H9 (cell line): ENCODE data around the gene COL9A2. TPM values are rescaled to one million over a fixed set of nuclear protein-coding genes. Genes with fewer than 3 reads are reported as not detected.

ENCODE experiments used
- DNase-seq: peaks from one replicate; pipeline ENCODE4 v3.0.0-alpha.2; 2017
- H2AFZ ChIP-seq: one replicate; pipeline ENCODE4 v1.6.1; 2013; ENCODE audit warnings: mild to moderate bottlenecking, low read length, control low read depth, moderate library complexity
- H2AK5ac ChIP-seq: 2 replicates; pipeline ENCODE4 v1.6.1; 2013; ENCODE audit warnings: low read length, control low read depth, mixed read lengths; ENCODE audit not compliant: insufficient read length
- H2BK120ac ChIP-seq: one replicate; pipeline ENCODE4 v1.6.1; 2013; ENCODE audit warnings: low read depth, mild to moderate bottlenecking, low read length, control low read depth, inconsistent platforms; ENCODE audit not compliant: poor library complexity, severe bottlenecking
- H2BK12ac ChIP-seq: 2 replicates; pipeline ENCODE4 v1.6.1; 2013; ENCODE audit warnings: low read length, control low read depth, mixed read lengths, low read depth; ENCODE audit not compliant: insufficient read length
- H2BK15ac ChIP-seq: 2 replicates; pipeline ENCODE4 v1.6.1; 2013; ENCODE audit warnings: low read depth, low read length, control low read depth
- H2BK20ac ChIP-seq: one replicate; pipeline ENCODE4 v1.6.1; 2013; ENCODE audit warnings: low read depth, mild to moderate bottlenecking, low read length, control low read depth, inconsistent platforms; ENCODE audit not compliant: poor library complexity, severe bottlenecking
- H2BK5ac ChIP-seq: 2 replicates; pipeline ENCODE4 v1.6.1; 2013; ENCODE audit warnings: low read length, control low read depth, mixed read lengths; ENCODE audit not compliant: insufficient read length
- H3K14ac ChIP-seq: 2 replicates; pipeline ENCODE4 v1.6.1; 2013; ENCODE audit warnings: low read length, control low read depth; ENCODE audit not compliant: insufficient read depth
- H3K18ac ChIP-seq: 2 replicates; pipeline ENCODE4 v1.6.1; 2013; ENCODE audit warnings: low read depth, mild to moderate bottlenecking, mixed read lengths, low read length, control low read depth; ENCODE audit not compliant: insufficient read length
- H3K23ac ChIP-seq: 2 replicates; pipeline ENCODE4 v1.6.1; 2013; ENCODE audit warnings: low read length, control low read depth, mixed read lengths, low read depth; ENCODE audit not compliant: insufficient read length
- H3K23me2 ChIP-seq: 2 replicates; pipeline ENCODE4 v1.6.1; 2013; ENCODE audit warnings: low read depth, mild to moderate bottlenecking, mixed read lengths, low read length, control low read depth; ENCODE audit not compliant: insufficient read length, poor library complexity, severe bottlenecking
- H3K27ac ChIP-seq: 2 replicates; pipeline ENCODE4 v1.5.1; 2013; ENCODE audit warnings: low read length, control low read depth, mixed read lengths, low read depth; ENCODE audit not compliant: insufficient read length
- H3K27me3 ChIP-seq: 2 replicates; pipeline ENCODE4 v1.6.1; 2013; ENCODE audit warnings: low read length, control low read depth, inconsistent platforms; ENCODE audit not compliant: insufficient read depth
- H3K4ac ChIP-seq: 2 replicates; pipeline ENCODE4 v1.6.1; 2013; ENCODE audit warnings: low read depth, mild to moderate bottlenecking, control low read depth, inconsistent platforms, low read length, moderate library complexity
- H3K4me1 ChIP-seq: 2 replicates; pipeline ENCODE4 v1.6.1; 2013; ENCODE audit warnings: low read length, control low read depth, inconsistent platforms; ENCODE audit not compliant: insufficient read depth
- H3K4me2 ChIP-seq: 2 replicates; pipeline ENCODE4 v1.6.1; 2013; ENCODE audit warnings: low read length, control low read depth, mixed read lengths; ENCODE audit not compliant: insufficient read length, insufficient read depth
- H3K56ac ChIP-seq: 2 replicates; pipeline ENCODE4 v1.6.1; 2013; ENCODE audit warnings: low read depth, mild to moderate bottlenecking, mixed read lengths, low read length, control low read depth; ENCODE audit not compliant: insufficient read length
- H3K79me1 ChIP-seq: 2 replicates; pipeline ENCODE4 v1.6.1; 2013; ENCODE audit warnings: low read depth, mild to moderate bottlenecking, moderate library complexity, low read length, control low read depth, inconsistent platforms; ENCODE audit not compliant: insufficient read depth, poor library complexity, severe bottlenecking
- H3K79me2 ChIP-seq: 2 replicates; pipeline ENCODE4 v1.6.1; 2013; ENCODE audit warnings: low read length, control low read depth, inconsistent platforms; ENCODE audit not compliant: insufficient read depth
- H3K9ac ChIP-seq: 2 replicates; pipeline ENCODE4 v1.6.1; 2013; ENCODE audit warnings: low read length, control low read depth, mixed read lengths; ENCODE audit not compliant: insufficient read length; ENCODE audit errors: extremely low read depth
- H3K9me3 ChIP-seq: one replicate; pipeline ENCODE4 v1.6.1; 2013; ENCODE audit warnings: low read depth, low read length, inconsistent platforms; ENCODE audit not compliant: control insufficient read depth
- H3T11ph ChIP-seq: one replicate; pipeline ENCODE4 v1.6.1; 2013; ENCODE audit warnings: mild to moderate bottlenecking, low read length, control low read depth, inconsistent platforms
- H4K20me1 ChIP-seq: one replicate; pipeline ENCODE4 v1.6.1; 2013; ENCODE audit not compliant: control insufficient read depth, insufficient read length, insufficient read depth
- H4K5ac ChIP-seq: 2 replicates; pipeline ENCODE4 v1.6.1; 2013; ENCODE audit warnings: low read depth, mild to moderate bottlenecking, mixed read lengths, low read length, control low read depth; ENCODE audit not compliant: insufficient read length
- H4K8ac ChIP-seq: replicated peaks from 2 replicates; pipeline ENCODE4 v1.6.1; 2013; ENCODE audit warnings: low read length, control low read depth, mixed read lengths, low read depth; ENCODE audit not compliant: insufficient read length
- H4K91ac ChIP-seq: 2 replicates; pipeline ENCODE4 v1.6.1; 2013; ENCODE audit warnings: low read depth, mild to moderate bottlenecking, moderate library complexity, mixed read lengths, low read length, control low read depth; ENCODE audit not compliant: insufficient read length
- H3K27ac Mint-ChIP-seq, 3 experiments: 2 replicates in 2 of 3; 3 replicates in 1 of 3; pipeline ENCODE4 v1.8.0; 2020 to 2021; ENCODE audit warnings: mixed read lengths in 3 of 3, mild to moderate bottlenecking in 1 of 3, moderate library complexity in 1 of 3
- H3K27me3 Mint-ChIP-seq: 2 replicates; pipeline ENCODE4 v1.8.0; 2021; ENCODE audit warnings: low read depth, mild to moderate bottlenecking, moderate library complexity, mixed read lengths
- H3K36me3 Mint-ChIP-seq, 3 experiments: 2 replicates in 2 of 3; 3 replicates in 1 of 3; pipeline ENCODE4 v1.8.0; 2020 to 2021; ENCODE audit warnings: low read depth in 3 of 3, mixed read lengths in 3 of 3; ENCODE audit not compliant: insufficient read depth in 1 of 3
- H3K4me1 Mint-ChIP-seq, 2 experiments: 2 replicates each; pipeline ENCODE4 v1.8.0; 2020; ENCODE audit warnings: mixed read lengths in 2 of 2
- H3K4me3 Mint-ChIP-seq, 2 experiments: 2 replicates in 1 of 2; 3 replicates in 1 of 2; pipeline ENCODE4 v1.8.0; 2020 to 2021; ENCODE audit warnings: mild to moderate bottlenecking in 2 of 2, mixed read lengths in 2 of 2, moderate library complexity in 1 of 2
- H3K9me3 Mint-ChIP-seq, 2 experiments: 2 replicates in 1 of 2; 3 replicates in 1 of 2; pipeline ENCODE4 v1.8.0; 2020; ENCODE audit warnings: mild to moderate bottlenecking in 2 of 2, mixed read lengths in 2 of 2, moderate library complexity in 1 of 2
- WGBS: extraction: QIAGEN DNeasy Blood & Tissue Kit; methylation state at CpG from one replicate; pipeline ENCODE4 v1.1.7; 2013; ENCODE audit warnings: missing lambda C conversion rate, low lambda C conversion rate, mixed read lengths; ENCODE audit not compliant: insufficient read length; ENCODE audit errors: extremely low coverage; 5-methylcytosine and 5-hydroxymethylcytosine counted together
- total RNA-seq: library from RNA; stranded (reverse); gene quantifications from 2 replicates; pipeline ENCODE4 v1.2.1, GENCODE V29; 2021
- TF ChIP-seq, protein P1 (sequence below): fragments of 200-600 bp; sonication (generic); conservative IDR thresholded peaks from 3 replicates; pipeline ENCODE4 v1.8.0; 2021; ENCODE audit warnings: antibody characterized with exemption, mild to moderate bottlenecking

Gene COL9A2
- total RNA-seq, 1 experiment from 2014 or later, result 4.5 TPM

DNA sequence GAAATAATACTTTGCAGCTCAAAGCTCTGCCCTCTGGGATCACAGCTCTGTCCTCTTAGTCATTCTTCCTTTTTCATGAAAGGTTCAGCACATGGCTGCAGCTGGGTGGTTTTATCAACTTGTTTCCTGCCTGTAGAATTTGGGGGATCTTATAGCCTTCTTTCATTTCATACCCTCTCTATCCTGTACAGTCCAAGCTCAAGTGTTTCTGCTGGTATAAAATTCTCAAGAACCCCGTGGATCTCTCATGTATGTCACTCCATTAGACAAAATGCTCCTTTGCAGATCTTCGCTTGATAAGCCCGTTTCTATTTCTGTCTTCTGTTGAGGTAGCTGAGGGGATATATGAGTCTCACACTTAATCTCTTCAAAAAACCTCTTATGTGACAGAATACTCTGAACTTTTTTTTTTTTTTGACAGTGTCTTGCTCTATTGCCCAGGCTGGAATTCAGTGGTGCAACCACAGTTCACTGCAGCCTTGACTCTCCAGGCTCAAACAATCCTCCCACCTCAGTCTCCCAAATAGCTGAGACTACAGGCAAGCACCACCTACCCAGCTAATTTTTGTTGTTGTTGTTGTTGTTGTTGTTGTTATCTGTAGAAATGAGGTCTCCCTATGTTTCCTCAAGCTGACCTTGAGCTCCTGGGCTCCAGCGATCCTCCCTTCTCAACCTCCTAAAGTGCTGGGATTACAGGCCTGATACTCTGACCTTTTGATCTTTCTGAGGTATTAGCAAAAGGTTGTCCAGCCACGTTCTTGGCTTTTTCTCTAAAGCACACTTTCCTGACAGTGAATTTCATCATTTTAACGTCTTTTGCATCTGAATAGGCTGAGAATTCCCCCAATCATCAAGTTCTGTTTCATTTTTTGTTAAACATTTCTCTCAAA is 24.6 kb upstream of the COL9A2 start:
- Histone ChIP-seq H3K14ac (no peak overlapping the region), H3K23ac (no peak overlapping the region), H3K27ac (no peak overlapping the region), H4K91ac (no peak overlapping the region), H2BK120ac (no peak overlapping the region), H3K9me3 (no peaks in the 10 kb centered on the region), H3K79me1 (no peaks in the 10 kb centered on the region), H3K18ac (no peak overlapping the region), H3K27me3 (no peaks in the 10 kb centered on the region; the same call in 1 of the 2 replicates), H4K20me1 (no peaks in the 10 kb centered on the region), H4K8ac (no peak overlapping the region), H2BK20ac (no peak overlapping the region), H3K23me2 (peaks cover 6% of the 10 kb centered on the region), H3K4ac (no peak overlapping the region), H2AFZ (no peak overlapping the region), H2BK5ac (no peak overlapping the region), H2BK12ac (no peak overlapping the region), H2AK5ac (no peak overlapping the region), H3K4me1 (no peaks in the 10 kb centered on the region), H3K9ac (no peak overlapping the region), H3K4me2 (no peak overlapping the region), H4K5ac (no peak overlapping the region), H3K79me2 (no peaks in the 10 kb centered on the region), H2BK15ac (no peak overlapping the region), H3K56ac (no peak overlapping the region), H3T11ph (no peak overlapping the region)
- TF ChIP-seq, protein P1, sequence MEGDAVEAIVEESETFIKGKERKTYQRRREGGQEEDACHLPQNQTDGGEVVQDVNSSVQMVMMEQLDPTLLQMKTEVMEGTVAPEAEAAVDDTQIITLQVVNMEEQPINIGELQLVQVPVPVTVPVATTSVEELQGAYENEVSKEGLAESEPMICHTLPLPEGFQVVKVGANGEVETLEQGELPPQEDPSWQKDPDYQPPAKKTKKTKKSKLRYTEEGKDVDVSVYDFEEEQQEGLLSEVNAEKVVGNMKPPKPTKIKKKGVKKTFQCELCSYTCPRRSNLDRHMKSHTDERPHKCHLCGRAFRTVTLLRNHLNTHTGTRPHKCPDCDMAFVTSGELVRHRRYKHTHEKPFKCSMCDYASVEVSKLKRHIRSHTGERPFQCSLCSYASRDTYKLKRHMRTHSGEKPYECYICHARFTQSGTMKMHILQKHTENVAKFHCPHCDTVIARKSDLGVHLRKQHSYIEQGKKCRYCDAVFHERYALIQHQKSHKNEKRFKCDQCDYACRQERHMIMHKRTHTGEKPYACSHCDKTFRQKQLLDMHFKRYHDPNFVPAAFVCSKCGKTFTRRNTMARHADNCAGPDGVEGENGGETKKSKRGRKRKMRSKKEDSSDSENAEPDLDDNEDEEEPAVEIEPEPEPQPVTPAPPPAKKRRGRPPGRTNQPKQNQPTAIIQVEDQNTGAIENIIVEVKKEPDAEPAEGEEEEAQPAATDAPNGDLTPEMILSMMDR, result no peak
- Mint-ChIP-seq H3K36me3 (no peaks in the 10 kb centered on the region), H3K27me3 (peaks cover 29% of the 10 kb centered on the region), H3K4me1 (peaks cover 5 to 6% of the 10 kb centered on the region in 2 experiments), H3K27ac (no peak overlapping the region), H3K4me3 (no peak overlapping the region), H3K9me3 (no peaks in the 10 kb centered on the region; a peak in 1 of 5 replicates)
- no CpG with 5 or more reads among the region's 6 CpGs for WGBS
- no peak for DNase-seq
